T follicular helper cell (primary cell): Measurements from ENCODE around the gene PRR11.
A peak's percentile ranks its signal among the peaks of the same experiment; 100 is the strongest.
"Not testable (repeated sequence)": the region's sequence is repeated elsewhere in the genome, so short reads cannot be mapped to it uniquely, and the experiment has no call there.

ENCODE experiments used
- DNase-seq: peaks from one replicate; pipeline ENCODE4 v3.0.0-alpha.2; 2020; ENCODE audit warnings: low read depth

Gene PRR11

GRCh38 chr17:59219992-59220327 lies 64.4 kb downstream of the PRR11 start:
- DNase-seq: no peak

GRCh38 chr17:59220328-59221158 lies 65.0 kb downstream of the PRR11 start, which contains the start of gene GDPD1:
TSS of gene GDPD1 (plus strand) at chr17:59220511. CDS start at chr17:59220610, 99 bp downstream.
- DNase-seq: peak; percentile 95

- DNase-seq: no peak
These were observed 65.8 kb downstream of the PRR11 start for GRCh38 chr17:59221159-59221847.

- DNase-seq: no peak
These were observed 68.3 kb downstream of the PRR11 start for GRCh38 chr17:59223813-59224212.

- not testable (repeated sequence) for DNase-seq
These were observed 73.0 kb downstream of the PRR11 start for GRCh38 chr17:59228588-59228987.

- DNase-seq: no peak
These were observed 75.2 kb downstream of the PRR11 start for GRCh38 chr17:59230764-59231163.

GRCh38 chr17:59234631-59235030 lies 79.1 kb downstream of the PRR11 start:
- no peak for DNase-seq

GRCh38 chr17:59238906-59239305 lies 83.4 kb downstream of the PRR11 start:
- DNase-seq: no peak

GRCh38 chr17:59244081-59244480 lies 88.5 kb downstream of the PRR11 start:
- DNase-seq: no peak
